SK-N-MC (cell line): ENCODE results near the gene MAPKAPK2.

Experiments
- FOXP2 ChIP-seq: optimal IDR thresholded peaks from 2 replicates; pipeline ENCODE3; 2011; ENCODE audit warnings: mild to moderate bottlenecking, moderate library complexity; ENCODE audit not compliant: insufficient read depth; ENCODE audit errors: extremely low read length, control extremely low read depth
- POLR2AphosphoS5 ChIP-seq: IDR thresholded peaks from 2 replicates; pipeline ENCODE4 v1.6.1; 2012; ENCODE audit warnings: mild to moderate bottlenecking, low read depth, low read length, borderline replicate concordance

GRCh38 chr1:206742719-206743383, 58.1 kb downstream of the MAPKAPK2 start:
- TF ChIP-seq POLR2AphosphoS5 (no peak), FOXP2 (no peak)
